ENCODE measurements around the gene AKT3.
"Not testable (repeated sequence)": the region's sequence is repeated elsewhere in the genome, so short reads cannot be mapped to it uniquely, and the experiment has no call there.

AKT3 gene

GRCh38 chr1:243680860-243681259 is 169.2 kb downstream of the AKT3 start:
- DNase-seq: no peak

- DNase-seq: no peak
Measured at GRCh38 chr1:243672539-243673074, 177.4 kb downstream of the AKT3 start.

GRCh38 chr1:243667591-243667990 is 182.5 kb downstream of the AKT3 start:
- DNase-seq: no peak

GRCh38 chr1:243667133-243667532 is 182.9 kb downstream of the AKT3 start:
- DNase-seq: no peak

- DNase-seq: no peak
Measured at GRCh38 chr1:243663651-243664050, 186.4 kb downstream of the AKT3 start.

GRCh38 chr1:243662169-243662568 is 187.9 kb downstream of the AKT3 start:
- not testable (repeated sequence) for DNase-seq

GRCh38 chr1:243658594-243659105 is 191.4 kb downstream of the AKT3 start:
- no peak for DNase-seq

- DNase-seq: no peak
Measured at GRCh38 chr1:243657793-243658192, 192.2 kb downstream of the AKT3 start.

- DNase-seq: not testable (repeated sequence)
Measured at GRCh38 chr1:243649530-243649929, 200.5 kb downstream of the AKT3 start.

- DNase-seq: no peak
Measured at GRCh38 chr1:243646841-243647240, 203.2 kb downstream of the AKT3 start.

GRCh38 chr1:243645281-243645680 is 204.8 kb downstream of the AKT3 start:
- DNase-seq: no peak

GRCh38 chr1:243642936-243643335 is 207.1 kb downstream of the AKT3 start:
- DNase-seq: no peak

- DNase-seq: no peak
Measured at GRCh38 chr1:243639027-243639658, 210.9 kb downstream of the AKT3 start.

- DNase-seq: no peak
Measured at GRCh38 chr1:243638186-243638585, 211.9 kb downstream of the AKT3 start.

GRCh38 chr1:243628476-243628907 is 221.6 kb downstream of the AKT3 start:
- no peak for DNase-seq

- no peak for DNase-seq
Measured at GRCh38 chr1:243623841-243624240, 226.2 kb downstream of the AKT3 start.

- DNase-seq: no peak
Measured at GRCh38 chr1:243621973-243622372, 228.1 kb downstream of the AKT3 start.

GRCh38 chr1:243620096-243620495 is 229.9 kb downstream of the AKT3 start:
- no peak for DNase-seq

GRCh38 chr1:243609698-243610097 is 240.3 kb downstream of the AKT3 start:
- no peak for DNase-seq

GRCh38 chr1:243605604-243606003 is 244.4 kb downstream of the AKT3 start:
- no peak for DNase-seq

GRCh38 chr1:243601720-243602119 is 248.3 kb downstream of the AKT3 start:
- DNase-seq: no peak

GRCh38 chr1:243598433-243598832 is 251.6 kb downstream of the AKT3 start:
- no peak for DNase-seq

GRCh38 chr1:243597383-243597782 is 252.7 kb downstream of the AKT3 start:
- no peak for DNase-seq

- DNase-seq: no peak
Measured at GRCh38 chr1:243596431-243597062, 253.5 kb downstream of the AKT3 start.
